Measurements from ENCODE around the gene COASY.
A peak's percentile ranks its signal among the peaks of the same experiment; 100 is the strongest.
"Not testable (repeated sequence)": the region's sequence is repeated elsewhere in the genome, so short reads cannot be mapped to it uniquely, and the experiment has no call there.

Gene COASY

DNA sequence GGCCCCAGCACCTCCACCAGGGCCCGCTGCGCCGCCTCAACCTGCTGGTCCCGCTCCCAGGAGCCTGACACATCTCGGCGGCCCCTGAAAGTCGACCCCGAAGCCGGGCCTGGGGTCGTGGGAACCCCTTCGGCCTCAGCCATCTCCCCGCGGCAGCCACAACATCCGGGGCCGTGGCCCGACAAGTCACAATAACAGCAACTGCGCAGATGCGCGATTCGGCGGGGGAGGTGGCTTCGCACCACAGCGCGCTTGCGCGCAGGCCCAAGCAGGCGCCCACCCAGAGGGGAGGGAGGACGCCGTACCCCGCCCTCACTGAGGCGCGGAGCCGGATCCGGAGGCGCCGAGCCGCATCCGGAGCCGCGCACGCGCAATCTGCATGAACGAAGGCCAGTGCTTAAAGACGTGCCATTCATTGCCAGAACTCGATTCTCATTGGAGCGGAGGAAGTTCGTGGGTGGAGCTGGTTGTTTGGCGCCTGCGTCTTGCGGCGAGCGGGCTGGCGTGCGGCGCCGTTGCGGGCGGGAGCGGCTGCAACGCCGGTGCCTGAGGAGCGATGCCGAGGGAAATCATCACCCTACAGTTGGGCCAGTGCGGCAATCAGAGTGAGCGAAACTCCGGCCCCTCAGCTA, 47.4 kb downstream of the COASY start, which contains the start of the genes RETREG3 and TUBG1:
Gene RETREG3 (minus strand): TSS at position 193 of the 632 bp plus-strand sequence. CDS start 50 bp downstream, at position 143.
Gene TUBG1 (plus strand): TSS at position 502 of the 632 bp plus-strand sequence. CDS start 55 bp downstream, at position 557.
- no peaks in the 10 kb centered on the region for H3K9me3 ChIP-seq (ENCODE audit: control insufficient read depth in 2 of 2, low read length in 2 of 2)
- peak within 1 kb of the TSS; percentile 95 to 98 for H3K9ac ChIP-seq (ENCODE audit: low read depth in 1 of 2, low read length in 2 of 2)
- peaks cover 11 to 13% of the 10 kb centered on the region in 2 donors for H3K4me1 ChIP-seq (ENCODE audit: control insufficient read depth in 2 of 2, insufficient read depth in 2 of 2, low read length in 2 of 2)
- H3K36me3 ChIP-seq (ENCODE audit: control insufficient read depth in 2 of 2, insufficient read depth in 2 of 2, low read length in 2 of 2): peaks cover 3 to 22% of the 10 kb centered on the region in 2 donors
- H3K27ac ChIP-seq (ENCODE audit: low read depth in 2 of 2, low read length in 2 of 2): peak within 1 kb of the TSS; percentile 86 to 95
- peak within 1 kb of the TSS; percentile 98 to 100 for H3K4me3 ChIP-seq (ENCODE audit: low read length in 2 of 2)
- no peaks in the 10 kb centered on the region for H3K27me3 ChIP-seq (ENCODE audit: control insufficient read depth in 2 of 2, insufficient read depth in 2 of 2, low read length in 2 of 2)

DNA sequence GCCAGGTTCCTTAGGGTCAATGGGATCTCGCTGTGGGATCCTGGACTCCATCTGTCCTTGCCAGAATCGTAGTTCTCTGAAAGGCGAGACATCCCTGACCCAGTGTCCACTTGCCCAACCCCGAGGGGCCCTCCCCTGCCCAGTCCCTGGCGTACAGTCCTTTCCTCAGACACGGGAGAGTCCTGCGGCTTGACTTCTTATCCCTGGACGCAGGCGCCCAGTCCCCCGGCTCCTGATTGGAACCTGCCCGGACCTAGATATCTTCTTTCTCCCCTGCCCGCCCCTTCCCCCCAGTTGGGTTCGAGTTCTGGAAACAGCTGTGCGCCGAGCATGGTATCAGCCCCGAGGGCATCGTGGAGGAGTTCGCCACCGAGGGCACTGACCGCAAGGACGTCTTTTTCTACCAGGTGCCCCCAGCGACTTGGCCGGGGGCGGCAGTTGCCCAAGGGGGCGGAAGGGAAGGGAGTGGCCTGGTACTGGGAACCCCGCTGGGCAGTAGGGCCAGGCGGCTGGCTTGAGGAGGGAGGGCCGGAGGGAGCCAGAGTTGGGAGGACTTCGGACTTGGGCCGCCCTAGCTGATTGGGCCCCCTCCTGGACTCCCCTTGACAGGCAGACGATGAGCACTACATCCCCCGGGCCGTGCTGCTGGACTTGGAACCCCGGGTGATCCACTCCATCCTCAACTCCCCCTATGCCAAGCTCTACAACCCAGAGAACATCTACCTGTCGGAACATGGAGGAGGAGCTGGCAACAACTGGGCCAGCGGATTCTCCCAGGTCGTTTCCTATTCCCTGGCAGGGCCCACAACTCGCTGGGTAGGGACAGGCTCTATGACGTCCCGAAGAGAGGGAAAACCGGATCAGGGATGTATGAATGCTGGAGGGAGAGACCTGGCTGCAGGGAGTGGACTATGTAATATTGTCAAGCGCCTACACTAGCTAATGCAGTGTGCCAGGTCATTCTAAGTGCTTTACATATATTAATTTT, 48.2 kb downstream of the COASY start:
- Histone ChIP-seq H3K4me1 (ENCODE audit: control insufficient read depth in 2 of 2, insufficient read depth in 2 of 2, low read length in 2 of 2) (peaks cover 11 to 13% of the 10 kb centered on the region in 2 donors), H3K4me3 (ENCODE audit: low read length in 2 of 2) (peak overlapping the region; percentile 94 to 100), H3K9ac (ENCODE audit: low read depth in 1 of 2, low read length in 2 of 2) (peak overlapping the region; percentile 68 to 77), H3K36me3 (ENCODE audit: control insufficient read depth in 2 of 2, insufficient read depth in 2 of 2, low read length in 2 of 2) (peaks cover 10 to 28% of the 10 kb centered on the region in 2 donors), H3K27ac (ENCODE audit: low read depth in 2 of 2, low read length in 2 of 2) (peak overlapping the region; percentile 73 to 79)
- H3K27me3 ChIP-seq (ENCODE audit: control insufficient read depth in 2 of 2, insufficient read depth in 2 of 2, low read length in 2 of 2); H3K9me3 ChIP-seq (ENCODE audit: control insufficient read depth in 2 of 2, low read length in 2 of 2): not testable (repeated sequence)

DNA sequence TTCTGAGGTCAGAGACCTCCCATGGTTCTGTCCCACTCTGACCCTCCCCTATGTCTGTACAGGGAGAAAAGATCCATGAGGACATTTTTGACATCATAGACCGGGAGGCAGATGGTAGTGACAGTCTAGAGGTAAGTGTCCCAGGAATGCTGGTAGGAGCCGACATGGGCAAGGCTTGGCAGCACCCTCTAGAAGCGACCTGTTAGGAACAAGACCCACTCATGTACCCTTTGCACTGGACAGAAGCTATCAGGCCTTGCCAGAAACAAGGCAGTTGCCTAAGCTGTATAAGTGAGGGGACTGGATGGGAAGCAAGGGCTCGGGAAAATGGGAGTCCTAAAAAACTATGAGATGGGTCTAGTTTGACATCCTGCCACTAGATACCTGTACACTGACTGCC, 50.1 kb downstream of the COASY start:
- H3K27me3 ChIP-seq (ENCODE audit: control insufficient read depth in 2 of 2, insufficient read depth in 2 of 2, low read length in 2 of 2): no peaks in the 10 kb centered on the region
- H3K9ac ChIP-seq (ENCODE audit: low read depth in 1 of 2, low read length in 2 of 2): no peak overlapping the region

DNA sequence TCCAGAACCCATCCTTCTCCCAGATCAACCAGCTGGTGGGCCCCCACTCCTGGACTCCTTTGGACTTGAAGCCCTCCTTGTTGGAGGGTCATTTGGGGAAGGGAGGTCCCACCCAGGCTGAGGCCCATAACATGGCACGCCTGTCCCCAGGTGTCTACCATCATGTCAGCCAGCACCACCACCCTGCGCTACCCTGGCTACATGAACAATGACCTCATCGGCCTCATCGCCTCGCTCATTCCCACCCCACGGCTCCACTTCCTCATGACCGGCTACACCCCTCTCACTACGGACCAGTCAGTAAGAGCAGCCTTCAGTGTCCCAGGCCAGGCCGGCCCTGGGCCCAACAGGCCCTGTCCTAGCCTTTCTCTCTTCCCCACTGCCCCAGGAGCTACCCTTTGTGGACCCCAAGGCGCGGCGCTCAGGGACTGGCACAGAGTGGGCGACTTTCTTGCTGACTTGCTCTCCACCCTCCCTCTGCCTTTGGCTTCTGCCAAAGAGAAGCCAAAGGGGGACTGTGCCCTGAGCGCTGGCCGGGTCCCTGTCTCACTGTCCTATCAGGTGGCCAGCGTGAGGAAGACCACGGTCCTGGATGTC, 51.8 kb downstream of the COASY start:
- Histone ChIP-seq H3K4me1 (ENCODE audit: control insufficient read depth in 2 of 2, insufficient read depth in 2 of 2, low read length in 2 of 2) (peaks cover 6 to 8% of the 10 kb centered on the region in 2 donors), H3K9ac (ENCODE audit: low read depth in 1 of 2, low read length in 2 of 2) (no peak overlapping the region), H3K36me3 (ENCODE audit: control insufficient read depth in 2 of 2, insufficient read depth in 2 of 2, low read length in 2 of 2) (peaks cover 13 to 29% of the 10 kb centered on the region in 2 donors), H3K4me3 (ENCODE audit: low read length in 2 of 2) (no peak overlapping the region), H3K27me3 (ENCODE audit: control insufficient read depth in 2 of 2, insufficient read depth in 2 of 2, low read length in 2 of 2) (no peaks in the 10 kb centered on the region), H3K27ac (ENCODE audit: low read depth in 2 of 2, low read length in 2 of 2) (no peak overlapping the region), H3K9me3 (ENCODE audit: control insufficient read depth in 2 of 2, low read length in 2 of 2) (no peaks in the 10 kb centered on the region)

More for the DNA sequence above, 50.1 kb downstream of the COASY start:
- Histone ChIP-seq H3K36me3 (ENCODE audit: control insufficient read depth in 2 of 2, insufficient read depth in 2 of 2, low read length in 2 of 2) (peaks cover 13 to 29% of the 10 kb centered on the region in 2 donors), H3K4me3 (ENCODE audit: low read length in 2 of 2) (no peak overlapping the region), H3K9me3 (ENCODE audit: control insufficient read depth in 2 of 2, low read length in 2 of 2) (no peaks in the 10 kb centered on the region), H3K4me1 (ENCODE audit: control insufficient read depth in 2 of 2, insufficient read depth in 2 of 2, low read length in 2 of 2) (peaks cover 10 to 11% of the 10 kb centered on the region in 2 donors), H3K27ac (ENCODE audit: low read depth in 2 of 2, low read length in 2 of 2) (no peak overlapping the region)
